H1 (cell line): ENCODE results near the gene LRRC8D. TPM values are rescaled to one million over a fixed set of nuclear protein-coding genes. Genes with fewer than 3 reads are reported as not detected.

ENCODE experiments used
- CTCF ChIA-PET: fragments of 300-600 bp; sonication (Branson Sonifier 250); formaldehyde crosslinking; loops from one replicate; lab custom pipeline; 2021; ENCODE audit not compliant: partially characterized antibody; lab: Charles Lee
- POLR2A ChIA-PET: fragments of 300-600 bp; sonication (Branson Sonifier 250); formaldehyde crosslinking; loops from one replicate; lab custom pipeline; 2021; ENCODE audit warnings: inconsistent platforms; ENCODE audit not compliant: partially characterized antibody; lab: Charles Lee
- DNase-seq, 2 experiments: peaks; one replicate each; pipeline versions ENCODE4 v3.0.0 to v3.0.0-alpha.2; 2010 to 2022; ENCODE audit warnings: low spot score in 2 of 2, low read depth in 1 of 2, mixed read lengths in 1 of 2
- FAIRE-seq: peaks from 2 replicates; lab custom pipeline; 2011; peaks lifted over from hg19 to GRCh38; lab: Jason Lieb, UNC
- H2AFZ ChIP-seq: 2 replicates; pipeline ENCODE4 v1.8.1; 2012; ENCODE audit warnings: low read length, inconsistent platforms
- H2AK5ac ChIP-seq: 2 replicates; pipeline ENCODE4 v1.6.1; 2013; ENCODE audit warnings: low read depth, low read length
- H2BK120ac ChIP-seq: replicated peaks from 2 replicates; pipeline ENCODE3; 2013; ENCODE audit warnings: low read depth, low read length, inconsistent platforms
- H2BK12ac ChIP-seq: 2 replicates; pipeline ENCODE4 v1.6.1; 2013; ENCODE audit warnings: low read depth, low read length
- H2BK15ac ChIP-seq: 2 replicates; pipeline ENCODE4 v1.6.1; 2013; ENCODE audit warnings: low read length
- H2BK20ac ChIP-seq: 2 replicates; pipeline ENCODE4 v1.6.1; 2013; ENCODE audit warnings: low read length
- H2BK5ac ChIP-seq: 2 replicates; pipeline ENCODE4 v1.6.1; 2013; ENCODE audit warnings: low read depth, low read length
- H3K14ac ChIP-seq: 2 replicates; pipeline ENCODE4 v1.6.1; 2013; ENCODE audit warnings: inconsistent platforms; ENCODE audit not compliant: insufficient read length
- H3K18ac ChIP-seq: 2 replicates; pipeline ENCODE4 v1.6.1; 2013; ENCODE audit warnings: low read length; ENCODE audit errors: extremely low read depth
- H3K23ac ChIP-seq: 2 replicates; pipeline ENCODE4 v1.6.1; 2013; ENCODE audit warnings: inconsistent platforms; ENCODE audit not compliant: insufficient read length
- H3K23me2 ChIP-seq: 2 replicates; pipeline ENCODE4 v1.6.1; 2013; ENCODE audit warnings: low read depth, low read length
- H3K27ac ChIP-seq: 2 replicates; pipeline ENCODE4 v1.6.1; 2011; ENCODE audit warnings: low read depth, low read length, inconsistent platforms
- H3K27me3 ChIP-seq, 4 experiments: replicated peaks in 1 of 4; 1 replicate in 1 of 4; 2 replicates in 3 of 4; pipeline versions ENCODE4 v1.6.1 to v1.8.1; 2011 to 2013; ENCODE audit warnings: low read length in 3 of 4, mild to moderate bottlenecking in 3 of 4, inconsistent platforms in 2 of 4, mixed read lengths in 2 of 4, moderate library complexity in 1 of 4; ENCODE audit not compliant: control insufficient read depth in 3 of 4, insufficient read depth in 3 of 4; ENCODE audit errors: extremely low read depth in 1 of 4
- H3K36me3 ChIP-seq, 4 experiments: 2 replicates each; pipeline versions ENCODE4 v1.6.1 to v1.8.1; 2011 to 2013; ENCODE audit warnings: mild to moderate bottlenecking in 4 of 4, low read length in 3 of 4, moderate library complexity in 2 of 4, control low read depth in 1 of 4, inconsistent platforms in 1 of 4; ENCODE audit not compliant: insufficient read depth in 4 of 4, control insufficient read depth in 2 of 4
- H3K4ac ChIP-seq: replicated peaks from 2 replicates; pipeline ENCODE3; 2013; ENCODE audit warnings: low read length, low read depth, mixed read lengths, inconsistent platforms; ENCODE audit not compliant: insufficient read length
- H3K4me1 ChIP-seq, 4 experiments: replicated peaks in 1 of 4; 1 replicate in 1 of 4; 2 replicates in 3 of 4; pipeline versions ENCODE4 v1.6.1 to v1.8.1; 2011 to 2013; ENCODE audit warnings: low read length in 3 of 4, inconsistent platforms in 2 of 4, mixed read lengths in 1 of 4; ENCODE audit not compliant: insufficient read depth in 4 of 4, control insufficient read depth in 3 of 4
- H3K4me2 ChIP-seq, 2 experiments: 2 replicates each; pipeline versions ENCODE4 v1.6.1 to v1.8.1; 2011 to 2013; ENCODE audit warnings: low read depth in 2 of 2, low read length in 2 of 2, control low read depth in 1 of 2, inconsistent platforms in 1 of 2, mild to moderate bottlenecking in 1 of 2; ENCODE audit not compliant: insufficient read depth in 1 of 2
- H3K4me3 ChIP-seq, 4 experiments: fragments of 200-600, 300-600 bp in 1 of 4; sonication (generic), shearing (Covaris generic), sonication (Bioruptor Twin) in 1 of 4; 2 replicates each; pipeline versions ENCODE4 v1.5.1 to v1.8.1; 2011 to 2016; ENCODE audit warnings: low read length in 4 of 4, low read depth in 3 of 4, control low read depth in 2 of 4, inconsistent platforms in 2 of 4, mild to moderate bottlenecking in 2 of 4, mixed read lengths in 1 of 4, moderate library complexity in 1 of 4; ENCODE audit not compliant: insufficient read depth in 2 of 4; ENCODE audit errors: extremely low read depth in 1 of 4
- H3K56ac ChIP-seq: replicated peaks from 2 replicates; pipeline ENCODE3; 2013; ENCODE audit warnings: low read depth, mild to moderate bottlenecking, mixed read lengths, low read length, inconsistent platforms; ENCODE audit not compliant: insufficient read length
- H3K79me1 ChIP-seq: 2 replicates; pipeline ENCODE4 v1.6.1; 2013; ENCODE audit warnings: low read depth, low read length, control low read depth
- H3K79me2 ChIP-seq, 2 experiments: 2 replicates each; pipeline versions ENCODE4 v1.6.1 to v1.8.1; 2012 to 2013; ENCODE audit warnings: low read length in 2 of 2, mild to moderate bottlenecking in 2 of 2, inconsistent platforms in 1 of 2; ENCODE audit not compliant: insufficient read depth in 2 of 2, control insufficient read depth in 1 of 2
- H3K9ac ChIP-seq, 4 experiments: replicated peaks in 1 of 4; 1 replicate in 1 of 4; 2 replicates in 3 of 4; pipeline versions ENCODE4 v1.6.1 to v1.8.1; 2011 to 2013; ENCODE audit warnings: low read depth in 3 of 4, low read length in 3 of 4, control low read depth in 2 of 4, mild to moderate bottlenecking in 2 of 4, moderate library complexity in 2 of 4, inconsistent platforms in 1 of 4; ENCODE audit errors: extremely low read depth in 1 of 4
- H3K9me3 ChIP-seq, 2 experiments: 2 replicates each; pipeline versions ENCODE4 v1.6.1 to v1.8.1; 2012 to 2013; ENCODE audit warnings: mild to moderate bottlenecking in 2 of 2, moderate library complexity in 2 of 2, control low read depth in 1 of 2, inconsistent platforms in 1 of 2, low read depth in 1 of 2, low read length in 1 of 2, mixed read lengths in 1 of 2; ENCODE audit not compliant: insufficient read depth in 2 of 2
- H4K20me1 ChIP-seq, 2 experiments: replicated peaks in 1 of 2; 2 replicates each; pipeline versions ENCODE3 to v1.8.1; 2011 to 2013; ENCODE audit warnings: inconsistent platforms in 2 of 2, low read length in 2 of 2, mild to moderate bottlenecking in 1 of 2; ENCODE audit not compliant: insufficient read depth in 2 of 2, control insufficient read depth in 1 of 2
- H4K5ac ChIP-seq: 2 replicates; pipeline ENCODE4 v1.6.1; 2013; ENCODE audit warnings: low read length, low read depth, mixed read lengths, inconsistent platforms; ENCODE audit not compliant: insufficient read length
- H4K8ac ChIP-seq: 2 replicates; pipeline ENCODE4 v1.8.0; 2013; ENCODE audit warnings: mild to moderate bottlenecking, moderate library complexity, low read length, inconsistent platforms; ENCODE audit not compliant: insufficient read depth; ENCODE audit errors: extremely low read depth
- H4K91ac ChIP-seq: replicated peaks from 2 replicates; pipeline ENCODE3; 2013; ENCODE audit warnings: low read length, mixed read lengths, inconsistent platforms; ENCODE audit not compliant: insufficient read length
- ASH2L ChIP-seq: fragments of 200-600, 300-600 bp; sonication (generic); IDR thresholded peaks from one replicate; pipeline ENCODE4 v1.7.1; 2017; ENCODE audit warnings: low read length
- CEBPB ChIP-seq: IDR thresholded peaks from 2 replicates; pipeline ENCODE4 v1.6.1; 2012; ENCODE audit warnings: low read depth, low read length
- CHD1 ChIP-seq: IDR thresholded peaks from 2 replicates; pipeline ENCODE4 v1.6.1; 2012; ENCODE audit warnings: low read depth, low read length, improper control_type of control experiment
- GABPA ChIP-seq: IDR thresholded peaks from 2 replicates; pipeline ENCODE4 v1.6.1; 2011; ENCODE audit warnings: mild to moderate bottlenecking, low read length, moderate library complexity, borderline replicate concordance; ENCODE audit not compliant: insufficient read depth
- GTF2F1 ChIP-seq: IDR thresholded peaks from 2 replicates; pipeline ENCODE4 v1.6.1; 2012; ENCODE audit warnings: low read depth, low read length, improper control_type of control experiment, borderline replicate concordance
- KDM4A ChIP-seq: IDR thresholded peaks from one replicate; pipeline ENCODE4 v1.7.1; 2012; ENCODE audit warnings: low read depth, mild to moderate bottlenecking, moderate library complexity, low read length, inconsistent platforms; ENCODE audit not compliant: severe bottlenecking
- MAFK ChIP-seq: IDR thresholded peaks from 2 replicates; pipeline ENCODE4 v1.6.1; 2012; ENCODE audit warnings: low read depth, mild to moderate bottlenecking, improper control_type of control experiment, low read length
- POLR2A ChIP-seq, 2 experiments: IDR thresholded peaks; 1 replicate in 1 of 2; 2 replicates in 1 of 2; pipeline ENCODE4 v1.6.1; 2011; ENCODE audit warnings: low read depth in 2 of 2, low read length in 2 of 2, mild to moderate bottlenecking in 2 of 2; ENCODE audit errors: control extremely low read depth in 1 of 2
- RBBP5 ChIP-seq: IDR thresholded peaks from 2 replicates; pipeline ENCODE4 v1.7.1; 2012; ENCODE audit warnings: low read depth, mild to moderate bottlenecking, inconsistent platforms, low read length, moderate library complexity, borderline replicate concordance
- RXRA ChIP-seq: IDR thresholded peaks from 2 replicates; pipeline ENCODE4 v1.6.1; 2011; ENCODE audit warnings: low read depth, mild to moderate bottlenecking, low read length, moderate library complexity; ENCODE audit not compliant: insufficient read depth
- WGBS, 2 experiments: shearing (Covaris generic) in 1 of 2; methylation state at CpG; one replicate each; pipeline versions ENCODE4 v1.1.6 to v1.1.7; 2013 to 2015; ENCODE audit warnings: low lambda C conversion rate in 2 of 2, mixed read lengths in 2 of 2, inconsistent platforms in 1 of 2, low coverage in 1 of 2, missing lambda C conversion rate in 1 of 2; ENCODE audit not compliant: insufficient replicate concordance in 2 of 2, insufficient coverage in 1 of 2, insufficient read length in 1 of 2; ENCODE audit errors: extremely low coverage in 1 of 2, missing lambda C conversion rate in 1 of 2; 5-methylcytosine and 5-hydroxymethylcytosine counted together
- polyA plus RNA-seq, 7 experiments: library from polyadenylated mRNA; depleted of rRNA in 3 of 7; stranded (reverse) in 5 of 7; unstranded in 2 of 7; fragments of >200 nt in 5 of 7; fragments of 200-250 nt in 2 of 7; gene quantifications; 1 replicate in 5 of 7; 2 replicates in 1 of 7; 4 replicates in 1 of 7; pipeline versions ENCODE4 v1.2.1 to v1.2.3, GENCODE V29; 2011 to 2013; ENCODE audit warnings: missing spikeins in 2 of 7, mixed read lengths in 2 of 7
- total RNA-seq: library from RNA; stranded (reverse); fragmentation: NEBNext Ultra II Directional; extraction: Animal tissue kit (Norgen Biotek cat#: 25700); gene quantifications from 2 replicates; pipeline ENCODE4 v1.2.1, GENCODE V29; 2021

The LRRC8D gene
- total and polyA plus RNA-seq, 2 of the 8 experiments (the other 6 are each of a cell fraction or from before 2014, with no cell fraction given), result 42.0 to 58.5 TPM

DNA sequence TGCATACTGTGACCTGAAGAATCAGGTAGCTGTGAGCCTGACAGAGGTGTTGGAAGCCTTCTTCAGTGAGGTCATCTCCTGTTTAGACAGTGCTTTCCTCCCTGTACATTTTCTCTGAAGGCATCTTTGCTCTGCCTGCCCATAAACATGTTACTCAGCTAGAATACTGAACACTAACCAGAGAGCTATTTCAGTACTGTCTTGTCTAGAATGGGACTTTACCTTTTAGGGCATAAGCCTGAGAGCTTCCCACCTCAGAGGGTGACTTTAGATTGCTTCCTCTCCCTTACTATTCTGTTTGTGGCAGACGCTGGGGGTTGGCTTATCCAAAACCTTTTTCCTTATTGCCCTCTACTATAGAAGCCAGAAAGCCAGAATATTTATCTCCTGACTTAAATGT is 150.8 kb downstream of the LRRC8D start:
- Histone ChIP-seq H3K18ac (no peak overlapping the region), H3K4ac (no peak overlapping the region), H3K36me3 (no peaks in the 10 kb centered on the region), H2BK15ac (no peak overlapping the region), H3K4me3 (no peak overlapping the region), H4K91ac (no peak overlapping the region), H2BK12ac (no peak overlapping the region)
- no peak for FAIRE-seq
- no peak for TF ChIP-seq GTF2F1
- TF ChIP-seq RXRA, result no peak
- no peak for TF ChIP-seq CEBPB
- no peak for TF ChIP-seq POLR2A (IDR thresholded peaks at IDR 0.05; ENCODE audit: control extremely low read depth in 1 of 2, low read depth in 2 of 2, low read length in 2 of 2)
- no peak for TF ChIP-seq MAFK
- no peak for TF ChIP-seq KDM4A
- TF ChIP-seq RBBP5, result no peak
- TF ChIP-seq GABPA, result no peak
- TF ChIP-seq CHD1, result no peak
- TF ChIP-seq ASH2L, result no peak
- TF ChIP-seq, all 59 proteins: peak for 0
- POLR2A ChIA-PET, result interaction anchor here (0.9 kb wide), 1 partner anchor 13 kb away, joined by 3 read pairs; no protein-coding TSS in a partner anchor
- Histone ChIP-seq H3K9ac (no peak overlapping the region), H3K27ac (no peak overlapping the region), H3K27me3 (no peaks in the 10 kb centered on the region), H2BK20ac (no peak overlapping the region), H2BK5ac (no peak overlapping the region), H3K9me3 (no peaks in the 10 kb centered on the region), H3K79me1 (no peaks in the 10 kb centered on the region), H2AFZ (no peak overlapping the region), H2BK120ac (no peak overlapping the region), H4K8ac (no peak overlapping the region), H3K14ac (no peak overlapping the region), H4K20me1 (no peaks in the 10 kb centered on the region), H3K4me1 (peaks cover 0 to 1% (median 0%) of the 10 kb centered on the region in 4 experiments; a peak in 1 of 7 replicates), H3K79me2 (no peaks in the 10 kb centered on the region), H3K23ac (no peak overlapping the region), H3K4me2 (no peak overlapping the region), H3K56ac (no peak overlapping the region), H3K23me2 (no peaks in the 10 kb centered on the region), H2AK5ac (no peak overlapping the region), H4K5ac (no peak overlapping the region)
- CTCF ChIA-PET, result interaction anchor here (0.6 to 2.0 kb wide), 6 partner anchors 9 to 1164 kb away, joined by 3 to 10 read pairs (median 4); no protein-coding TSS in a partner anchor
- no peak for DNase-seq
- WGBS, 2 experiments, result 81% methylated on average over 1 of the region's 1 CpG; no CpG with 5 or more reads in 1 of the 2 experiments
